Measurements from ENCODE around the gene ETS1. TPM values are rescaled to one million over a fixed set of nuclear protein-coding genes. Genes with fewer than 3 reads are reported as not detected.

Gene ETS1
- polyA plus RNA-seq, 1 experiment = 32.3 TPM

- CTCF ChIA-PET = interaction anchor here (0.6 kb wide), 1 partner anchor 84 kb away, joined by 3 read pairs; no protein-coding TSS in a partner anchor
- H3K4me3 ChIP-seq (ENCODE audit: low read depth, low read length) = no peak overlapping the region
- POLR2A ChIA-PET = no interaction called here
- H3K27ac ChIP-seq (ENCODE audit: low read depth, low read length) = no peak overlapping the region
- TF ChIP-seq CTCF (IDR thresholded peaks at IDR 0.05; ENCODE audit: low read depth, low read length) = no peak
- H3K27me3 ChIP-seq (ENCODE audit: control insufficient read depth, insufficient read depth, low read length) = no peaks in the 10 kb centered on the region
- no peak for DNase-seq (ENCODE audit: low read depth, low spot score)
- H3K9me3 ChIP-seq (ENCODE audit: control insufficient read depth, insufficient read depth, low read length) = no peaks in the 10 kb centered on the region; the same call in 1 of the 2 replicates
Observed at GRCh38 chr11:128546916-128547315, 40.4 kb downstream of the ETS1 start.

- no peaks in the 10 kb centered on the region for H3K27me3 ChIP-seq (ENCODE audit: control insufficient read depth, insufficient read depth, low read length)
- CTCF ChIA-PET = interaction anchor here (0.5 to 2.8 kb wide), 8 partner anchors 9 to 387 kb away, joined by 3 to 10 read pairs (median 6); no protein-coding TSS in a partner anchor
- H3K27ac ChIP-seq (ENCODE audit: low read depth, low read length) = peak overlapping the region; percentile 43
- peak overlapping the region; percentile 23; the same call in 1 of the 2 replicates for H3K4me3 ChIP-seq (ENCODE audit: low read depth, low read length)
- no peak for TF ChIP-seq CTCF (IDR thresholded peaks at IDR 0.05; ENCODE audit: low read depth, low read length)
- POLR2A ChIA-PET = interaction anchor here (0.6 to 1.5 kb wide), 7 partner anchors 10 to 95 kb away, joined by 3 to 8 read pairs (median 5); no protein-coding TSS in a partner anchor
- peak; percentile 55 for DNase-seq (ENCODE audit: low read depth, low spot score)
- no peaks in the 10 kb centered on the region; the same call in 1 of the 2 replicates for H3K9me3 ChIP-seq (ENCODE audit: control insufficient read depth, insufficient read depth, low read length)
Observed at GRCh38 chr11:128544471-128545051, 42.8 kb downstream of the ETS1 start.

- CTCF ChIA-PET = interaction anchor here (1.5 kb wide), 1 partner anchor 368 kb away, joined by 10 read pairs; no protein-coding TSS in a partner anchor
- Histone ChIP-seq H3K4me3 (ENCODE audit: low read depth, low read length) (no peak overlapping the region), H3K27ac (ENCODE audit: low read depth, low read length) (no peak overlapping the region), H3K9me3 (ENCODE audit: control insufficient read depth, insufficient read depth, low read length) (no peaks in the 10 kb centered on the region), H3K27me3 (ENCODE audit: control insufficient read depth, insufficient read depth, low read length) (no peaks in the 10 kb centered on the region)
- POLR2A ChIA-PET = no interaction called here
- no peak for TF ChIP-seq CTCF (IDR thresholded peaks at IDR 0.05; ENCODE audit: low read depth, low read length)
- DNase-seq (ENCODE audit: low read depth, low spot score) = no peak
Observed at GRCh38 chr11:128540469-128540868, 46.9 kb downstream of the ETS1 start.

DNA sequence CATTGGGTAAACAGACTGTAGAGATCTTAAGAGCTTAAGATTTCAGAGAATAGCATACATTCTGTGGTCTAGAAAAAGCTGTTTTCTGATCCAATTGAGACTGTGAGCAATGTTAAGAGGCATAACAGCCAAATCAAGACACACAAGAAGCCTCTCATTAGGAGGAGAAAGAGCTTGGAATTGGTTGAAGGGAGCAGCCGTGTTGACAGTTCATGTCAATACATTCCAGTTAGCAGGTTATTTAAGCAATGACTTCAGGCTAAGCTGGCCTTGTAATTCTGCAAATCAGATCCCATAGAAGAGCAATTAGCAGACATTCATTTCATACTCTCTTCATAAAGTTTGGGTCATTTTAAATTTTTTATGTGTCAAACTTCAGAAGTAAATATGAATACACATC lies 50.9 kb downstream of the ETS1 start:
- DNase-seq (ENCODE audit: low read depth, low spot score) = no peak
- H3K27me3 ChIP-seq (ENCODE audit: control insufficient read depth, insufficient read depth, low read length) = no peaks in the 10 kb centered on the region
- POLR2A ChIA-PET = no interaction called here
- H3K9me3 ChIP-seq (ENCODE audit: control insufficient read depth, insufficient read depth, low read length) = no peaks in the 10 kb centered on the region
- TF ChIP-seq CTCF (IDR thresholded peaks at IDR 0.05; ENCODE audit: low read depth, low read length) = no peak
- CTCF ChIA-PET = no interaction called here
- no peak overlapping the region for H3K27ac ChIP-seq (ENCODE audit: low read depth, low read length)
- H3K4me3 ChIP-seq (ENCODE audit: low read depth, low read length) = no peak overlapping the region

Data from AG04450 (cell line).